Psoas muscle (tissue), 8 donors: Measurements from ENCODE around the gene TUT1. TPM values are rescaled to one million over a fixed set of nuclear protein-coding genes. Genes with fewer than 3 reads are reported as not detected.

Experiments
- ATAC-seq, 4 donors: fragments of 200-7000 bp; cut with Tn5 transposase; one replicate each; pipeline ENCODE4 v1.9.1; 2020; ENCODE audit warnings: moderate library complexity in 3 of 4, mild to moderate bottlenecking in 2 of 4
- DNase-seq, 2 donors: peaks; one replicate each; pipeline ENCODE4 v3.0.0-alpha.2; 2020
- H3K27ac ChIP-seq: fragments of 200-600 bp; one replicate; pipeline ENCODE4 v1.8.0; 2022
- H3K27me3 ChIP-seq, 3 donors: fragments of 200-600 bp in 1 of 3; one replicate each; pipeline versions ENCODE4 v1.6.1 to v1.8.0; 2013 to 2022; ENCODE audit warnings: low read length in 2 of 3, mild to moderate bottlenecking in 2 of 3, moderate library complexity in 1 of 3; ENCODE audit not compliant: insufficient read depth in 3 of 3
- H3K36me3 ChIP-seq, 2 donors: fragments of 200-600 bp in 1 of 2; one replicate each; pipeline versions ENCODE4 v1.6.1 to v1.8.0; 2013 to 2022; ENCODE audit warnings: low read depth in 1 of 2, mild to moderate bottlenecking in 1 of 2, moderate library complexity in 1 of 2; ENCODE audit not compliant: insufficient read depth in 1 of 2
- H3K4me1 ChIP-seq: fragments of 200-600 bp; one replicate; pipeline ENCODE4 v1.8.0; 2022
- H3K4me3 ChIP-seq: fragments of 200-600 bp; one replicate; pipeline ENCODE4 v1.8.0; 2022; ENCODE audit warnings: mild to moderate bottlenecking
- H3K9me3 ChIP-seq: fragments of 200-600 bp; one replicate; pipeline ENCODE4 v1.8.0; 2022
- CTCF ChIP-seq: fragments of 200-600 bp; IDR thresholded peaks from one replicate; pipeline ENCODE4 v1.8.0; 2022; ENCODE audit warnings: antibody characterized with exemption
- WGBS, 3 donors: extraction: QIAGEN DNeasy Blood & Tissue Kit; methylation state at CpG; one replicate each; pipeline versions ENCODE4 v1.1.6 to v1.1.7; 2013; 5-methylcytosine and 5-hydroxymethylcytosine counted together
- intact Hi-C, 2 donors: fragments of 100-400 bp; cut with DNase I; formaldehyde crosslinking; loops; one replicate each; pipeline versions ENCODE4 v1.11.0 to v1.14.2; 2022
- long read RNA-seq, 2 donors: library from polyadenylated mRNA; unstranded; transcript quantifications; one replicate each; pipeline ENCODE4 v2.0.0, GENCODE V29; 2021
- polyA plus RNA-seq, 3 donors: library from polyadenylated mRNA; stranded (reverse); fragments of 200-250 nt; gene quantifications; one replicate each; pipeline ENCODE4 v1.2.3, GENCODE V29; 2013
- total RNA-seq, 4 donors: library from RNA; stranded (reverse); fragmentation: NEBNext Ultra II Directional in 2 of 4; extraction: Animal tissue kit (Norgen Biotek cat#: 25700) in 2 of 4; gene quantifications; one replicate each; pipeline versions ENCODE4 v1.2.1 to v1.2.4, GENCODE V29; 2021 to 2023
- donor health status: healthy with polysubstance abuse.
- donor health status: DM: no; HTN: no; CAD: no; lungs with moderate emphysema.
- donor health status: Bipolar disorder and iron deficiency.
- donor health status: healthy.
- donor health status: DM: yes; HTN: yes; CAD: no.
- donor health status: DM: no; HTN: no; CAD: no.
- donor health status: DM: no; HTN: no; CAD: no.
- donor health status: DM: yes; HTN: yes; CAD: no.

TUT1 gene, protein sequence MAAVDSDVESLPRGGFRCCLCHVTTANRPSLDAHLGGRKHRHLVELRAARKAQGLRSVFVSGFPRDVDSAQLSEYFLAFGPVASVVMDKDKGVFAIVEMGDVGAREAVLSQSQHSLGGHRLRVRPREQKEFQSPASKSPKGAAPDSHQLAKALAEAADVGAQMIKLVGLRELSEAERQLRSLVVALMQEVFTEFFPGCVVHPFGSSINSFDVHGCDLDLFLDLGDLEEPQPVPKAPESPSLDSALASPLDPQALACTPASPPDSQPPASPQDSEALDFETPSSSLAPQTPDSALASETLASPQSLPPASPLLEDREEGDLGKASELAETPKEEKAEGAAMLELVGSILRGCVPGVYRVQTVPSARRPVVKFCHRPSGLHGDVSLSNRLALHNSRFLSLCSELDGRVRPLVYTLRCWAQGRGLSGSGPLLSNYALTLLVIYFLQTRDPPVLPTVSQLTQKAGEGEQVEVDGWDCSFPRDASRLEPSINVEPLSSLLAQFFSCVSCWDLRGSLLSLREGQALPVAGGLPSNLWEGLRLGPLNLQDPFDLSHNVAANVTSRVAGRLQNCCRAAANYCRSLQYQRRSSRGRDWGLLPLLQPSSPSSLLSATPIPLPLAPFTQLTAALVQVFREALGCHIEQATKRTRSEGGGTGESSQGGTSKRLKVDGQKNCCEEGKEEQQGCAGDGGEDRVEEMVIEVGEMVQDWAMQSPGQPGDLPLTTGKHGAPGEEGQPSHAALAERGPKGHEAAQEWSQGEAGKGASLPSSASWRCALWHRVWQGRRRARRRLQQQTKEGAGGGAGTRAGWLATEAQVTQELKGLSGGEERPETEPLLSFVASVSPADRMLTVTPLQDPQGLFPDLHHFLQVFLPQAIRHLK
- total RNA-seq (10 to 100 TPM; 14.3 to 23.7 (median 19.6) TPM), polyA plus RNA-seq (10 to 100 TPM; 12.1 to 15.5 (median 12.7) TPM)
- long read RNA-seq, donor 1, transcript TUT1-202 (9 exons, 2,826 nt) = major isoform, 15 of 32 reads
- long read RNA-seq, donor 1, partial matches to known transcripts = 12 of 32 reads
- long read RNA-seq, donor 1, other reads (novel, unspliced or antisense) = 4 of 32 reads
- long read RNA-seq, donor 2, transcript TUT1-202 (9 exons, 2,826 nt) = major isoform, 26 of 61 reads
- long read RNA-seq, donor 2, partial matches to known transcripts = 18 of 61 reads
- long read RNA-seq, donor 2, other reads (novel, unspliced or antisense) = 15 of 61 reads

DNA sequence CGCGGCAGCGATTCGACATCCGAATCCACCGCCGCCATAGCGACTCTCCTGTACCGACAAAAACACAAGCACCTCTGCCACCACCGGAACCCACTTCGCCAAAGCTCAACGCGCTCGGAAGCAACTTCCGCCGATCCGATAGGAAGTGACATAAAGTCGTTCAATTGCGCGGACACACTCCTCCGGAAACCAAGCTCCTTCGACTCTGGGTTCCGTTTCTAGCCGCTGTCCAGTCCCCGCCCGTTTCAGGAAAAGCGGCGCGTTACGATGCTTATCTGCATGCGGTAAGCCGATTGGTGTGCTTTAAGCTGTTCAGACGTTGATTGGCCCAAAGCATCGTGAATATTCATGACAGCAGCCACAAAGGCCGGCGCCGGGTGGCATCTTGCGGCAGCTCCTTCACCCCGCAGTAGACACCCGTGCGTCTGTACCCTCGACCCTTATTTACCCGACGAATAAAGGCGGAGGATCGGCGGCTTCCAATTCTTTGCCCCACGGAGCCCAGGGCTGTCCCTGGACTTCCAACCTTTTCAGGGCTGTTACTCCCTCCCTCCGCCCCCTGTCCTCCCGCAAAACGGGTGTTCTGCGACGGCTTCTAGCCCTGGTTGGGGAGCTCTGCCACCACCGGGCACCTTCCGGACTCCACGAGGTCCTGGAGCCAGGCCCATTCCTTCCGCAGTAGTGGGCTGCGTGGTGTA lies at the start of gene TUT1:
Gene TUT1 (minus strand): TSS at position 76 of the 698 bp plus-strand sequence. CDS start 38 bp downstream, at position 38.
- WGBS, 3 donors = 0% methylated on average over 58 of the region's 58 CpGs
- peaks cover 8 to 58% of the 10 kb centered on the region in 2 donors for H3K36me3 ChIP-seq
- intact Hi-C loops = loop anchor here in 1 of 2 donors (5.0 to 10.0 kb wide), 2 partner anchors 101 to 627 kb away; partner anchors contain the start of gene FTH1

DNA sequence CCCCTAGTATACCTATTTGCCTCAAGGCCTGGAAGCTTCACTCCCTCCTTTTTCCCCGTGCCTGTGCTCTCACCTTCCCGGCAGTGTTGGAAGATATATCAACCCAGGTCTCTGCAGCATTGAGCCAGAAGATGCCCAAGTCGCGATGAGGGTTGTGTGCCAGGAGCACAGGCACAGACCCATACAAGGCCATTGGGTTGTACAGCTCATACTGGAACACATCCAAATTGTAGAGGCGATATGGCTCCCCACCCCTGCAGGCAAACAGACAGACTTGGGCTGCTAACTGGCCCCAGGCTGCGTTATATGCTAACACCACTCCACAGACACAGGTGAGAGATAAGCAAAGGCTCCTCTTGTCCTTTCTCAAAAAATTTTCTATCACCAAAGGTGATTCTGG lies 41.2 kb upstream of the TUT1 start:
- Histone ChIP-seq H3K27me3 (no peaks in the 10 kb centered on the region), H3K27ac (no peak overlapping the region), H3K36me3 (peaks cover 20 to 100% of the 10 kb centered on the region in 2 donors), H3K9me3 (no peaks in the 10 kb centered on the region), H3K4me3 (no peak overlapping the region), H3K4me1 (no peaks in the 10 kb centered on the region)
- 78 to 87% (median 81%) methylated on average over 6 of the region's 6 CpGs for WGBS, 3 donors
- DNase-seq (no peak), ATAC-seq (no peak)
- no peak for TF ChIP-seq CTCF
- intact Hi-C loops = no loop called here

More for the DNA sequence above, at the start of gene TUT1:
- peak within 1 kb of the TSS; percentile 94 for H3K27ac ChIP-seq
- peak within 1 kb of the TSS; percentile 95 for H3K4me3 ChIP-seq
- TF ChIP-seq CTCF = no peak
- ATAC-seq = peak; percentile 93 to 95 (median 94)
- H3K4me1 ChIP-seq = peaks cover 27% of the 10 kb centered on the region
- H3K27me3 ChIP-seq = no peaks in the 10 kb centered on the region
- peak; percentile 94 to 97 for DNase-seq
- H3K9me3 ChIP-seq = no peaks in the 10 kb centered on the region

DNA sequence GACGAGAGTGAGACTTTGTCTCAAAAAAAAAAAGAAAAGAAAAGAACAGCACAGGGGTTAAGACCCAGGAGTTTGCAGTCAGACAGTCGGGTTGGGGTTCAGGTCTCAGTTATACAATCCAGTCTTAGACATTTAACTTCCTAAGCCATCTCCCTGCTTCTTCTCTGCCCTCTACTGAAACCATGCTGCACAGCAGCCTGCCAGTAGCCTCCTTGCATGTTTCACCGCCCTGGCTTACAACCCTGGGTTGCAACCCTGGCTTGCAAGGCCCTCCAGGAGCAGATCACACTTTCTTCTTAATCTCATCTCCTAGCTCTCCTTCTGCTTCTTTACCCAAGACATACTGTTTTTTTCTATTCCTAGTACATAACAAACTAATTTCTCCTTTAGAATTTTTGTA lies 36.4 kb upstream of the TUT1 start:
- Histone ChIP-seq H3K27me3 (no peaks in the 10 kb centered on the region), H3K27ac (no peak overlapping the region), H3K4me3 (no peak overlapping the region), H3K4me1 (peaks cover under 1% of the 10 kb centered on the region), H3K36me3 (peaks cover 14 to 78% of the 10 kb centered on the region in 2 donors), H3K9me3 (no peaks in the 10 kb centered on the region)
- DNase-seq (no peak), ATAC-seq (no peak)
- no peak for TF ChIP-seq CTCF
- intact Hi-C loops = no loop called here
- 82 to 89% (median 88%) methylated on average over 3 of the region's 3 CpGs for WGBS, 3 donors

DNA sequence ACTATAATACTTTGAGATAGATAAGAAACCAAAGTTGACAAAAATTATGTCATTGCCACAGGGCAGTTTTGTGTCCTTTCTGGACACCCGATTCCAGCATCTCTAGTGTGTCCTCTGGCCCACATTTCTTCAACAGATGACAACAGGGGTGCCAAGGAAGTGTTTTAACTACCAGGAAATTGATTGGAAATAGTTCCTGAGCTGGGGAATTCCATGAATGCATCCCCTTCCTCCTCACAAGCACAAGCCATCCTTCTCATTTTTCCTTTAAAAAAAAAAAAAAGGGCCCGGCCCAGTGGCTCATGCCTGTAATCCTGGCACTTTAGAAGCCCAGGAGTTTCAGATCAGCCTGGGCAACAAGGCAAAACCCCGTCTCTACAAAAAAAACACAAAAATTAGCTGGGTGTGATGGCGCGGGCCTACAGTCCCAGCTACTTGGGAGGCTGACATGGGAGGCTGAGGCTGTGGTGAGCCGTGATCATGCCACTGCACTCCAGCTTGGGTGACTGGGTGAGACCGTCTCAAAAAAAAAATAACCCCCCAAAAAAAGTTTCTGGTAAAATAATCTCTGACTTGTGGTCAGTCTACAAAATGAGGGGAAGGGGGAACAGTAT lies 31.3 kb upstream of the TUT1 start:
- H3K27me3 ChIP-seq = no peaks in the 10 kb centered on the region
- H3K4me1 ChIP-seq = peaks cover 21% of the 10 kb centered on the region
- WGBS, 3 donors = 56 to 71% (median 66%) methylated on average over 7 of the region's 7 CpGs
- TF ChIP-seq CTCF = no peak
- no peak for DNase-seq
- intact Hi-C loops = no loop called here
- H3K4me3 ChIP-seq = peak overlapping the region; percentile 79
- H3K36me3 ChIP-seq = peaks cover 2 to 39% of the 10 kb centered on the region in 2 donors
- ATAC-seq = no peak
- H3K27ac ChIP-seq = peak overlapping the region; percentile 93
- H3K9me3 ChIP-seq = no peaks in the 10 kb centered on the region
